ENCODE measurements around the gene CLDND2.

The CLDND2 gene

GRCh38 chr19:51327066-51328001 is 41.5 kb downstream of the CLDND2 start:
- peaks cover 7% of the 10 kb centered on the region for H3K27me3 ChIP-seq (replicated peaks)
- DNase-seq = peak; percentile 42
- in situ Hi-C loops (cut with HindIII; ENCODE audit: low pct_ligation_motif_present, low sequenced_read_pairs) = no loop called here
- no peaks in the 10 kb centered on the region for H3K36me3 ChIP-seq (replicated peaks)
- TF ChIP-seq CTCF (IDR thresholded peaks at IDR 0.05; ENCODE audit: low read depth, low read length, missing control alignments) = peak; percentile 30
- H3K4me3 ChIP-seq (ENCODE audit: low read depth, low read length) = peak overlapping the region; percentile 15
- no peak overlapping the region for H3K27ac ChIP-seq

DNA sequence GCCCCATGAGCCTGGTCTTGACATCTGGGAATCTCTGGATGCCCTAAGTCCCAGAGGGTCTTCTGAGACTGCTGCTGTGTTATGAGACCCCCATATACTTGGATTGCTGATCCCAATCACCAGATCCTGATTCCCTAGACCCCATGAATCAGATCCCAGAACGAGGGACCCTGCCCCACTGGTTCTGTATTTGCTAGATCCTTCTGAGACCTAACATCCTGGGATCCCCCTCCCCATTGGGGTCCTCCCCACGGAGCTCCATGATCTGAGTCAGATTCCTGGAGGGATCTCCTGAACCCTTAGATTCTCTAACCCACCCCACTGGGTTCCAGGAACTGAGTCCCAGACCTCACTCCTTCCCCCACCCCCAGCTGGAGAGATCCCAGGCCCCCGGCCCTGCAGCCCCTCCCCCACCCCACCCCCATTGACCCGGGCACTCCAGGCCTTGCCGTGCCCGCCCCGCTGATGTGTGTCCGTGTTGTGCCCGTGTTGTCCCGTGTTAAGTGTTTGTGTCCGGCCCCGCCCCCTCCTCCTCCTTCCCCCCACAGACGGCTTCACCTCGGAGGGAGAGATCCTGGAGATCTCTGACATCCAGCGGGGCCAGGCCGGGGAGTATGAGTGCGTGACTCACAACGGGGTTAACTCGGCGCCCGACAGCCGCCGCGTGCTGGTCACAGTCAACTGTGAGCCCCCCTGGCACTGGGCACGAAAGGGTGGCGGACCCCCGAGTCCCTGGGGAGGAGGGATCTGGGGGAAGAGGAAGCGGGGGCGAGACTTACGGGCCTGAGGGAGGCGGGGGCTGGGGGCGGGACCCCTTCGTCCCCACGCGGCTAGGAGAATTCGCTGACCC is 42.4 kb downstream of the CLDND2 start:
- no peak overlapping the region for H3K27ac ChIP-seq
- no peak for DNase-seq
- TF ChIP-seq CTCF (IDR thresholded peaks at IDR 0.05; ENCODE audit: low read depth, low read length, missing control alignments) = no peak
- H3K27me3 ChIP-seq (replicated peaks) = peaks cover 7% of the 10 kb centered on the region
- in situ Hi-C loops (cut with HindIII; ENCODE audit: low pct_ligation_motif_present, low sequenced_read_pairs) = no loop called here
- no peaks in the 10 kb centered on the region for H3K36me3 ChIP-seq (replicated peaks)
- no peak overlapping the region for H3K4me3 ChIP-seq (ENCODE audit: low read depth, low read length)

- Histone ChIP-seq H3K4me3 (ENCODE audit: low read depth, low read length) (no peak overlapping the region), H3K36me3 (replicated peaks) (no peaks in the 10 kb centered on the region), H3K27ac (no peak overlapping the region), H3K27me3 (replicated peaks) (peaks cover 7% of the 10 kb centered on the region)
- TF ChIP-seq CTCF (IDR thresholded peaks at IDR 0.05; ENCODE audit: low read depth, low read length, missing control alignments) = no peak
- in situ Hi-C loops (cut with HindIII; ENCODE audit: low pct_ligation_motif_present, low sequenced_read_pairs) = no loop called here
- no peak for DNase-seq
Observed at GRCh38 chr19:51325161-51325976, 43.4 kb downstream of the CLDND2 start.

DNA sequence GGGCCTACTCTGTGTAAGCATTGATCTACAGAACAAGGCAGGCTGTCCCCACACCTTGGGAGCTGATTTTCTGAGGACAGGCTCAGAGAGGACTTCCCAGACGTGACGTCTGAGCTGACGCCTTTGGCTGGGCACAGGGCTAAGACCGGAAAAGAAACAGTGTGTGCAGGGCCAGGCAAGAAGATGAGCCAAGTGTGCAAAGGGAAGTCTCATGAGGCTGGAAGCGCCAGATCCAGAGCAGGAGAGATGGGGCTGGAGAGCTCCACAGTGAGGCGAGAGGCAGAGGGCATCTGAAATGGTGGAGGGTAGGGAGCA is 44.7 kb downstream of the CLDND2 start:
- no peak for TF ChIP-seq CTCF (IDR thresholded peaks at IDR 0.05; ENCODE audit: low read depth, low read length, missing control alignments)
- in situ Hi-C loops (cut with HindIII; ENCODE audit: low pct_ligation_motif_present, low sequenced_read_pairs) = no loop called here
- no peak for DNase-seq
- Histone ChIP-seq H3K4me3 (ENCODE audit: low read depth, low read length) (no peak overlapping the region), H3K27me3 (replicated peaks) (peaks cover 7% of the 10 kb centered on the region), H3K36me3 (replicated peaks) (no peaks in the 10 kb centered on the region), H3K27ac (no peak overlapping the region)

DNA sequence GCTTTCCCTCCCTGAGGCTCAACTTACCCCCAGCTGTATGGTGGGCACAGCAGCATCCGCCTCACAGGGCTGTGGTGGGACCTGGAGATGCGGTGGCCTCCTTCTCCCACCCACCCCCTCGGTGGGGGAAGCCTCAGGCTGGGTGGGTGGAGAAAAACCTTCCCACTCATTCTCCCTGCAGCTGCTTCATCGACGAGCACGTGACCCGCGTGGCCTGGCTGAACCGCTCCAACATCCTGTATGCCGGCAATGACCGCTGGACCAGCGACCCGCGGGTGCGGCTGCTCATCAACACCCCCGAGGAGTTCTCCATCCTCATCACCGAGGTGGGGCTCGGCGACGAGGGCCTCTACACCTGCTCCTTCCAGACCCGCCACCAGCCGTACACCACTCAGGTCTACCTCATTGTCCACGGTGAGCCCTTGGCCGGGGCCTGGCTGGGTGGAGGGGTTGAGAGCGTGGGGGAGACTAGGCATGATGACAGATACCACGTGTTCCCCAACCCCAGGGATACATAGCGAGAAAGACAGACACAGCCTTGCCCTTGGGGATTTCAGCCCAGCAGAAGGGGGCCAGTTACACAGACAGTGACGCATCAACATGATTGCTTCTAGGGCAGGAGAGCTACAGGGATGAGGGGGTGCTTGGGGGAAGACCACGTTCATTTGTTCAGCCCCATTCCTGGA is 45.2 kb downstream of the CLDND2 start:
- no peak for TF ChIP-seq CTCF (IDR thresholded peaks at IDR 0.05; ENCODE audit: low read depth, low read length, missing control alignments)
- no peak for DNase-seq
- no peak overlapping the region for H3K4me3 ChIP-seq (ENCODE audit: low read depth, low read length)
- H3K27ac ChIP-seq = no peak overlapping the region
- in situ Hi-C loops (cut with HindIII; ENCODE audit: low pct_ligation_motif_present, low sequenced_read_pairs) = no loop called here
- no peaks in the 10 kb centered on the region for H3K36me3 ChIP-seq (replicated peaks)
- H3K27me3 ChIP-seq (replicated peaks) = peaks cover 7% of the 10 kb centered on the region
